ENCODE results near the gene MRPS18A. TPM values are rescaled to one million over a fixed set of nuclear protein-coding genes. Genes with fewer than 3 reads are reported as not detected.

The MRPS18A gene
- total and polyA plus RNA-seq, 9 of the 15 experiments (the other 6 are each of a cell fraction or from before 2014, with no cell fraction given): 87.5 to 243 (median 125) TPM

DNA sequence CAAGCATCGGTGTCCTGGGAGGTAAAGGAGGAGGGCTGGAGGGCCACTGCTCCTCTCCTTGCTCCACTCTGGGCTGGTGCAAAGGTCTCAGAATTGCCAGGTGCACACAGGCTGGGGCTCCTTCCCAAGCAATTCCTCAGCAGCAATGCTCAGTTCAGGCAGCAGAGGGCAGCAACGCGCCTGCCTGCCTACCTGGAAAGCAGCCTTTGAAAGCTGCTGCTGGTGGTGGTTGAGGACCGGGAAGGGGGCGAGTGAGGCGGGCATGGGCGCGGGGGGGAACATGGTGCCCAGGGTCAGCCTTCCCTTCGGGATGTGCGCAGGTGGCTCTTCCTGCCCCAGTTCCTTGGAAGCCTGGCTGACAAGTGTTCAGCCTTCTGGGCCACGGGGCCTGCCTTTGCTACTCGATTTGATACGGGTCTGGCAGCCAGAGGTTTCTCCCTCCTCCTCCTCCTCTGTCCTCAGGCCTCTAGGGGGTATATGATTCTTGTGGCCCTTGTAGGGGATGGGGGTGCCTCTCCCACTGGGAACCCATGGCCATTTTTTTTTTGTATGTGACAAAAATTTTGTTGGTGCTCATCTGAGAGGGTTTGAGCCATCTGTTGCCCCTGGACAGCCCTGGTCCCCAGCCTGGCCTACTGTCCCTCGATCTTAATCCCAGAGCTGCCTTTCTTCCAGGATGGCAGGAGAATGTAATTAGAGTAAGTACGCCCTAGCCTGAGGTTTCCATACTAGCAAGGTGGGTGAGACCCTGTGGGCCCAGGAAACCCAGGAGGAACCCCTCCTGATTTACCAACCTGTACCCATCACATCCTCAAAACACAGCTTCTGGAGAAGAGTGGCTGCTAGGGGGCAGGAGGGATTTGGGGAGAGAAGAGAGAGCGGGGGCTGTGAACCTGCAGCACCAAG is 20.1 kb downstream of the MRPS18A start (continued):
- TF ChIP-seq, protein P1, sequence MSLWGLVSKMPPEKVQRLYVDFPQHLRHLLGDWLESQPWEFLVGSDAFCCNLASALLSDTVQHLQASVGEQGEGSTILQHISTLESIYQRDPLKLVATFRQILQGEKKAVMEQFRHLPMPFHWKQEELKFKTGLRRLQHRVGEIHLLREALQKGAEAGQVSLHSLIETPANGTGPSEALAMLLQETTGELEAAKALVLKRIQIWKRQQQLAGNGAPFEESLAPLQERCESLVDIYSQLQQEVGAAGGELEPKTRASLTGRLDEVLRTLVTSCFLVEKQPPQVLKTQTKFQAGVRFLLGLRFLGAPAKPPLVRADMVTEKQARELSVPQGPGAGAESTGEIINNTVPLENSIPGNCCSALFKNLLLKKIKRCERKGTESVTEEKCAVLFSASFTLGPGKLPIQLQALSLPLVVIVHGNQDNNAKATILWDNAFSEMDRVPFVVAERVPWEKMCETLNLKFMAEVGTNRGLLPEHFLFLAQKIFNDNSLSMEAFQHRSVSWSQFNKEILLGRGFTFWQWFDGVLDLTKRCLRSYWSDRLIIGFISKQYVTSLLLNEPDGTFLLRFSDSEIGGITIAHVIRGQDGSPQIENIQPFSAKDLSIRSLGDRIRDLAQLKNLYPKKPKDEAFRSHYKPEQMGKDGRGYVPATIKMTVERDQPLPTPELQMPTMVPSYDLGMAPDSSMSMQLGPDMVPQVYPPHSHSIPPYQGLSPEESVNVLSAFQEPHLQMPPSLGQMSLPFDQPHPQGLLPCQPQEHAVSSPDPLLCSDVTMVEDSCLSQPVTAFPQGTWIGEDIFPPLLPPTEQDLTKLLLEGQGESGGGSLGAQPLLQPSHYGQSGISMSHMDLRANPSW (CRISPR knock-in tag; IDR thresholded peaks at IDR 0.05): no peak
- no peak for TF ChIP-seq ZSCAN29 (IDR thresholded peaks at IDR 0.05)
- TF ChIP-seq IRF2 (CRISPR knock-in tag; IDR thresholded peaks at IDR 0.05): no peak
- no peak for TF ChIP-seq FOXP1 (CRISPR knock-in tag; IDR thresholded peaks at IDR 0.05)
- TF ChIP-seq, protein P2, sequence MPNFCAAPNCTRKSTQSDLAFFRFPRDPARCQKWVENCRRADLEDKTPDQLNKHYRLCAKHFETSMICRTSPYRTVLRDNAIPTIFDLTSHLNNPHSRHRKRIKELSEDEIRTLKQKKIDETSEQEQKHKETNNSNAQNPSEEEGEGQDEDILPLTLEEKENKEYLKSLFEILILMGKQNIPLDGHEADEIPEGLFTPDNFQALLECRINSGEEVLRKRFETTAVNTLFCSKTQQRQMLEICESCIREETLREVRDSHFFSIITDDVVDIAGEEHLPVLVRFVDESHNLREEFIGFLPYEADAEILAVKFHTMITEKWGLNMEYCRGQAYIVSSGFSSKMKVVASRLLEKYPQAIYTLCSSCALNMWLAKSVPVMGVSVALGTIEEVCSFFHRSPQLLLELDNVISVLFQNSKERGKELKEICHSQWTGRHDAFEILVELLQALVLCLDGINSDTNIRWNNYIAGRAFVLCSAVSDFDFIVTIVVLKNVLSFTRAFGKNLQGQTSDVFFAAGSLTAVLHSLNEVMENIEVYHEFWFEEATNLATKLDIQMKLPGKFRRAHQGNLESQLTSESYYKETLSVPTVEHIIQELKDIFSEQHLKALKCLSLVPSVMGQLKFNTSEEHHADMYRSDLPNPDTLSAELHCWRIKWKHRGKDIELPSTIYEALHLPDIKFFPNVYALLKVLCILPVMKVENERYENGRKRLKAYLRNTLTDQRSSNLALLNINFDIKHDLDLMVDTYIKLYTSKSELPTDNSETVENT (CRISPR knock-in tag; IDR thresholded peaks at IDR 0.05): 0 out of 2 replicates have a peak, but pooled peaks have one; percentile 70
- no peak for TF ChIP-seq SP2 (IDR thresholded peaks at IDR 0.05; ENCODE audit: extremely low read depth, low read depth, low read length, poor library complexity, severe bottlenecking)
- no peak for TF ChIP-seq TFAM (CRISPR knock-in tag; conservative IDR thresholded peaks at IDR 0.05)
- TF ChIP-seq SMC3 (conservative IDR thresholded peaks at IDR 0.05; ENCODE audit: insufficient read depth, low read depth, low read length): peak; percentile 98
- no peak for TF ChIP-seq FOXM1 (IDR thresholded peaks at IDR 0.05; ENCODE audit: low read depth)
- no peak for TF ChIP-seq FOXM1 (CRISPR knock-in tag; IDR thresholded peaks at IDR 0.05; ENCODE audit: low read depth)
- no peak for TF ChIP-seq FOXK1 (CRISPR knock-in tag; IDR thresholded peaks at IDR 0.05; ENCODE audit: borderline replicate concordance)
- no peak for TF ChIP-seq ZNF780A (CRISPR knock-in tag; IDR thresholded peaks at IDR 0.05)
- TF ChIP-seq GATA2 (CRISPR knock-in tag; IDR thresholded peaks at IDR 0.05): no peak
- TF ChIP-seq THAP7 (CRISPR knock-in tag; IDR thresholded peaks at IDR 0.05): no peak
- no peak for TF ChIP-seq PYGO2 (tag; IDR thresholded peaks at IDR 0.05)
- TF ChIP-seq, protein P3, sequence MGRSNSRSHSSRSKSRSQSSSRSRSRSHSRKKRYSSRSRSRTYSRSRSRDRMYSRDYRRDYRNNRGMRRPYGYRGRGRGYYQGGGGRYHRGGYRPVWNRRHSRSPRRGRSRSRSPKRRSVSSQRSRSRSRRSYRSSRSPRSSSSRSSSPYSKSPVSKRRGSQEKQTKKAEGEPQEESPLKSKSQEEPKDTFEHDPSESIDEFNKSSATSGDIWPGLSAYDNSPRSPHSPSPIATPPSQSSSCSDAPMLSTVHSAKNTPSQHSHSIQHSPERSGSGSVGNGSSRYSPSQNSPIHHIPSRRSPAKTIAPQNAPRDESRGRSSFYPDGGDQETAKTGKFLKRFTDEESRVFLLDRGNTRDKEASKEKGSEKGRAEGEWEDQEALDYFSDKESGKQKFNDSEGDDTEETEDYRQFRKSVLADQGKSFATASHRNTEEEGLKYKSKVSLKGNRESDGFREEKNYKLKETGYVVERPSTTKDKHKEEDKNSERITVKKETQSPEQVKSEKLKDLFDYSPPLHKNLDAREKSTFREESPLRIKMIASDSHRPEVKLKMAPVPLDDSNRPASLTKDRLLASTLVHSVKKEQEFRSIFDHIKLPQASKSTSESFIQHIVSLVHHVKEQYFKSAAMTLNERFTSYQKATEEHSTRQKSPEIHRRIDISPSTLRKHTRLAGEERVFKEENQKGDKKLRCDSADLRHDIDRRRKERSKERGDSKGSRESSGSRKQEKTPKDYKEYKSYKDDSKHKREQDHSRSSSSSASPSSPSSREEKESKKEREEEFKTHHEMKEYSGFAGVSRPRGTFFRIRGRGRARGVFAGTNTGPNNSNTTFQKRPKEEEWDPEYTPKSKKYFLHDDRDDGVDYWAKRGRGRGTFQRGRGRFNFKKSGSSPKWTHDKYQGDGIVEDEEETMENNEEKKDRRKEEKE (IDR thresholded peaks at IDR 0.05; ENCODE audit: borderline replicate concordance in 1 of 2, control insufficient read depth in 1 of 2, low read depth in 2 of 2, low read length in 1 of 2): no peak
- TF ChIP-seq PPARD (CRISPR knock-in tag; IDR thresholded peaks at IDR 0.05): no peak
- no peak for TF ChIP-seq MCM3 (IDR thresholded peaks at IDR 0.05)
- TF ChIP-seq HMG20B (CRISPR knock-in tag; IDR thresholded peaks at IDR 0.05): no peak
